ENCODE data around the gene DAGLB.

DAGLB gene

GRCh38 chr7:6435486-6436384 lies 12.0 kb downstream of the DAGLB start:
- ChIA-PET POLR2A (interaction anchor here (0.6 kb wide), 1 partner anchor 11 kb away, joined by 3 read pairs; no protein-coding TSS in a partner anchor), CTCF (interaction anchor here (1.0 to 2.8 kb wide), 11 partner anchors 8 to 439 kb away, joined by 3 to 16 read pairs (median 5); no protein-coding TSS in a partner anchor)
- no peak overlapping the region for H3K4me3 ChIP-seq (ENCODE audit: low read depth, low read length)
- TF ChIP-seq CTCF (IDR thresholded peaks at IDR 0.05; ENCODE audit: insufficient read depth, low read length, missing control alignments) = peak; percentile 86
- DNase-seq (ENCODE audit: low read depth, low spot score) = peak; percentile 16

- H3K4me3 ChIP-seq (ENCODE audit: low read depth, low read length) = no peak overlapping the region
- no peak for TF ChIP-seq CTCF (IDR thresholded peaks at IDR 0.05; ENCODE audit: insufficient read depth, low read length, missing control alignments)
- no peak for DNase-seq (ENCODE audit: low read depth, low spot score)
- ChIA-PET POLR2A (no interaction called here), CTCF (interaction anchor here (0.9 to 2.2 kb wide), 10 partner anchors 9 to 436 kb away, joined by 3 to 13 read pairs (median 4); no protein-coding TSS in a partner anchor)
Observed at GRCh38 chr7:6433784-6434615, 13.8 kb downstream of the DAGLB start.

GRCh38 chr7:6432781-6433180 lies 15.0 kb downstream of the DAGLB start:
- DNase-seq (ENCODE audit: low read depth, low spot score) = no peak
- ChIA-PET POLR2A (no interaction called here), CTCF (no interaction called here)
- TF ChIP-seq CTCF (IDR thresholded peaks at IDR 0.05; ENCODE audit: insufficient read depth, low read length, missing control alignments) = no peak
- no peak overlapping the region for H3K4me3 ChIP-seq (ENCODE audit: low read depth, low read length)

GRCh38 chr7:6430974-6431373 lies 16.8 kb downstream of the DAGLB start:
- ChIA-PET CTCF (interaction anchor here (0.7 to 1.0 kb wide), 2 partner anchors 9 to 447 kb away, joined by 3 to 4 read pairs; no protein-coding TSS in a partner anchor), POLR2A (interaction anchor here (0.7 kb wide), 1 partner anchor 303 kb away, joined by 3 read pairs; no protein-coding TSS in a partner anchor)
- no peak for DNase-seq (ENCODE audit: low read depth, low spot score)
- no peak for TF ChIP-seq CTCF (IDR thresholded peaks at IDR 0.05; ENCODE audit: insufficient read depth, low read length, missing control alignments)
- H3K4me3 ChIP-seq (ENCODE audit: low read depth, low read length) = no peak overlapping the region

GRCh38 chr7:6430271-6430940 lies 17.3 kb downstream of the DAGLB start:
- peak; percentile 7 for TF ChIP-seq CTCF (IDR thresholded peaks at IDR 0.05; ENCODE audit: insufficient read depth, low read length, missing control alignments)
- ChIA-PET CTCF (interaction anchor here (0.6 to 1.0 kb wide), 5 partner anchors 9 to 560 kb away, joined by 3 to 4 read pairs (median 4); no protein-coding TSS in a partner anchor), POLR2A (interaction anchor here (0.7 to 0.8 kb wide), 2 partner anchors 13 to 304 kb away, joined by 3 read pairs; no protein-coding TSS in a partner anchor)
- no peak overlapping the region for H3K4me3 ChIP-seq (ENCODE audit: low read depth, low read length)
- peak; percentile 14 for DNase-seq (ENCODE audit: low read depth, low spot score)

All from AG04449 (cell line).